HFF-Myc (cell line): ENCODE data around the gene SH3BP4.

Source experiments
- DNase-seq: peaks from one replicate; pipeline ENCODE4 v3.0.0-alpha.2; 2011; ENCODE audit warnings: low read depth; ENCODE audit errors: extremely low read depth
- H3K4me3 ChIP-seq: replicated peaks from 2 replicates; pipeline ENCODE4 v1.5.1; 2011; ENCODE audit warnings: low read depth, mild to moderate bottlenecking, control low read depth, low read length
- CTCF ChIP-seq: IDR thresholded peaks from 2 replicates; pipeline ENCODE4 v1.5.1; 2012; ENCODE audit warnings: mild to moderate bottlenecking, low read depth, low read length, control low read depth; ENCODE audit errors: missing control alignments

The SH3BP4 gene

GRCh38 chr2:235041918-235042575, 90.2 kb downstream of the SH3BP4 start:
- H3K4me3 ChIP-seq = no peak overlapping the region
- no peak for TF ChIP-seq CTCF
- no peak for DNase-seq

- no peak for TF ChIP-seq CTCF
- no peak for DNase-seq
- no peak overlapping the region for H3K4me3 ChIP-seq
These were observed 91.0 kb downstream of the SH3BP4 start for GRCh38 chr2:235042576-235043515.

GRCh38 chr2:235043762-235044500, 92.1 kb downstream of the SH3BP4 start:
- H3K4me3 ChIP-seq = no peak overlapping the region
- no peak for DNase-seq
- no peak for TF ChIP-seq CTCF

- TF ChIP-seq CTCF = no peak
- H3K4me3 ChIP-seq = no peak overlapping the region
These were observed 92.9 kb downstream of the SH3BP4 start for GRCh38 chr2:235044501-235045271.

GRCh38 chr2:235045336-235045972, 93.6 kb downstream of the SH3BP4 start:
- no peak for DNase-seq
- no peak for TF ChIP-seq CTCF

More at GRCh38 chr2:235044501-235045271, 92.9 kb downstream of the SH3BP4 start:
- no peak for DNase-seq

GRCh38 chr2:235045973-235046343, 94.1 kb downstream of the SH3BP4 start:
- no peak overlapping the region for H3K4me3 ChIP-seq
- DNase-seq = no peak
- no peak for TF ChIP-seq CTCF

More at GRCh38 chr2:235045336-235045972, 93.6 kb downstream of the SH3BP4 start:
- H3K4me3 ChIP-seq = no peak overlapping the region
